Measurements from ENCODE around the gene OR10A3.

The OR10A3 gene

GRCh38 chr11:7968686-7969085 lies 27.2 kb upstream of the OR10A3 start:
- no peaks in the 10 kb centered on the region for H3K9me3 ChIP-seq (replicated peaks in 1 of 2; ENCODE audit: control insufficient read depth in 2 of 2, insufficient read depth in 1 of 2, low read depth in 1 of 2, low read length in 2 of 2)
- H4K8ac ChIP-seq (ENCODE audit: low read depth, low read length), result no peak overlapping the region
- H3K4me1 ChIP-seq (ENCODE audit: control insufficient read depth in 2 of 2, insufficient read depth in 1 of 2, low read depth in 1 of 2, low read length in 2 of 2), result no peaks in the 10 kb centered on the region
- no peak overlapping the region for H2BK15ac ChIP-seq (ENCODE audit: low read length)
- no peaks in the 10 kb centered on the region for H3K36me3 ChIP-seq (replicated peaks in 1 of 2; ENCODE audit: control insufficient read depth in 2 of 2, insufficient read depth in 2 of 2, low read length in 2 of 2)
- no peaks in the 10 kb centered on the region for H3K79me1 ChIP-seq (ENCODE audit: low read depth, low read length)
- no peak overlapping the region for H3K9ac ChIP-seq (ENCODE audit: low read depth, low read length, poor library complexity)
- H3K4me3 ChIP-seq (ENCODE audit: low read length in 2 of 2), result no peak overlapping the region
- no peak overlapping the region for H3K18ac ChIP-seq (ENCODE audit: low read length)
- DNase-seq (ENCODE audit: low spot score), result no peak
- no peak overlapping the region for H2AK5ac ChIP-seq (ENCODE audit: low read depth, low read length)
- no peak overlapping the region for H2BK12ac ChIP-seq (ENCODE audit: low read length)
- H3K23ac ChIP-seq (ENCODE audit: low read depth, low read length, poor library complexity), result no peak overlapping the region
- no peak overlapping the region for H3K14ac ChIP-seq (ENCODE audit: low read length)
- H2AFZ ChIP-seq (ENCODE audit: low read length), result no peak overlapping the region
- H3K4me2 ChIP-seq (ENCODE audit: insufficient read depth, low read length, poor library complexity, severe bottlenecking), result no peak overlapping the region
- no CpG with 5 or more reads among the region's 2 CpGs for WGBS, 2 donors (ENCODE audit: extremely low coverage in 2 of 2, insufficient read length in 2 of 2, insufficient replicate concordance in 1 of 2)
- no peak overlapping the region for H3K27ac ChIP-seq (replicated peaks; ENCODE audit: low read length)
- H2BK120ac ChIP-seq (ENCODE audit: low read depth, low read length), result no peak overlapping the region
- H4K91ac ChIP-seq (ENCODE audit: low read depth, low read length, poor library complexity), result no peak overlapping the region
- H3K4ac ChIP-seq (ENCODE audit: low read length), result no peak overlapping the region
- peaks cover 0 to 31% (median 0%) of the 10 kb centered on the region in 3 experiments for H3K27me3 ChIP-seq (ENCODE audit: control insufficient read depth in 3 of 3, insufficient read depth in 3 of 3, low read depth in 1 of 3, low read length in 3 of 3)
- no peak overlapping the region for H2BK5ac ChIP-seq (ENCODE audit: low read length)

GRCh38 chr11:7967826-7968225 lies 26.3 kb upstream of the OR10A3 start:
- H2BK120ac ChIP-seq (ENCODE audit: low read depth, low read length), result no peak overlapping the region
- H2AFZ ChIP-seq (ENCODE audit: low read length), result no peak overlapping the region
- no peak overlapping the region for H4K91ac ChIP-seq (ENCODE audit: low read depth, low read length, poor library complexity)
- no peak overlapping the region for H2BK15ac ChIP-seq (ENCODE audit: low read length)
- H3K27ac ChIP-seq (replicated peaks; ENCODE audit: low read length), result no peak overlapping the region
- H3K9ac ChIP-seq (ENCODE audit: low read depth, low read length, poor library complexity), result no peak overlapping the region
- no peak overlapping the region for H3K14ac ChIP-seq (ENCODE audit: low read length)
- DNase-seq (ENCODE audit: low spot score), result no peak
- no peak overlapping the region for H2AK5ac ChIP-seq (ENCODE audit: low read depth, low read length)
- no peak overlapping the region for H3K4me2 ChIP-seq (ENCODE audit: insufficient read depth, low read length, poor library complexity, severe bottlenecking)
- H4K8ac ChIP-seq (ENCODE audit: low read depth, low read length), result no peak overlapping the region
- H2BK5ac ChIP-seq (ENCODE audit: low read length), result no peak overlapping the region
- no peak overlapping the region for H3K18ac ChIP-seq (ENCODE audit: low read length)
- no peaks in the 10 kb centered on the region for H3K79me1 ChIP-seq (ENCODE audit: low read depth, low read length)
- H3K27me3 ChIP-seq (ENCODE audit: control insufficient read depth in 3 of 3, insufficient read depth in 3 of 3, low read depth in 1 of 3, low read length in 3 of 3), result peaks cover 0 to 31% (median 0%) of the 10 kb centered on the region in 3 experiments
- no peaks in the 10 kb centered on the region for H3K9me3 ChIP-seq (replicated peaks in 1 of 2; ENCODE audit: control insufficient read depth in 2 of 2, insufficient read depth in 1 of 2, low read depth in 1 of 2, low read length in 2 of 2)
- no peak overlapping the region for H2BK12ac ChIP-seq (ENCODE audit: low read length)
- H3K4me3 ChIP-seq (ENCODE audit: low read length in 2 of 2), result no peak overlapping the region
- H3K4me1 ChIP-seq (ENCODE audit: control insufficient read depth in 2 of 2, insufficient read depth in 1 of 2, low read depth in 1 of 2, low read length in 2 of 2), result no peaks in the 10 kb centered on the region
- no peaks in the 10 kb centered on the region for H3K36me3 ChIP-seq (replicated peaks in 1 of 2; ENCODE audit: control insufficient read depth in 2 of 2, insufficient read depth in 2 of 2, low read length in 2 of 2)
- H3K23ac ChIP-seq (ENCODE audit: low read depth, low read length, poor library complexity), result no peak overlapping the region
- no peak overlapping the region for H3K4ac ChIP-seq (ENCODE audit: low read length)

- DNase-seq (ENCODE audit: low spot score), result no peak
- H3K79me1 ChIP-seq (ENCODE audit: low read depth, low read length), result no peaks in the 10 kb centered on the region
- H2BK120ac ChIP-seq (ENCODE audit: low read depth, low read length), result no peak overlapping the region
- no peaks in the 10 kb centered on the region for H3K36me3 ChIP-seq (replicated peaks in 1 of 2; ENCODE audit: control insufficient read depth in 2 of 2, insufficient read depth in 2 of 2, low read length in 2 of 2)
- H3K4ac ChIP-seq (ENCODE audit: low read length), result no peak overlapping the region
- H3K4me3 ChIP-seq (ENCODE audit: low read length in 2 of 2), result no peak overlapping the region
- H2AFZ ChIP-seq (ENCODE audit: low read length), result no peak overlapping the region
- H2BK12ac ChIP-seq (ENCODE audit: low read length), result no peak overlapping the region
- H4K8ac ChIP-seq (ENCODE audit: low read depth, low read length), result no peak overlapping the region
- no peaks in the 10 kb centered on the region for H3K9me3 ChIP-seq (replicated peaks in 1 of 2; ENCODE audit: control insufficient read depth in 2 of 2, insufficient read depth in 1 of 2, low read depth in 1 of 2, low read length in 2 of 2)
- no peak overlapping the region for H2BK15ac ChIP-seq (ENCODE audit: low read length)
- H3K27ac ChIP-seq (replicated peaks; ENCODE audit: low read length), result no peak overlapping the region
- no peak overlapping the region for H2BK5ac ChIP-seq (ENCODE audit: low read length)
- peaks cover 0 to 31% (median 0%) of the 10 kb centered on the region in 3 experiments for H3K27me3 ChIP-seq (ENCODE audit: control insufficient read depth in 3 of 3, insufficient read depth in 3 of 3, low read depth in 1 of 3, low read length in 3 of 3)
- H3K9ac ChIP-seq (ENCODE audit: low read depth, low read length, poor library complexity), result no peak overlapping the region
- no peak overlapping the region for H3K18ac ChIP-seq (ENCODE audit: low read length)
- no peak overlapping the region for H2AK5ac ChIP-seq (ENCODE audit: low read depth, low read length)
- H3K23ac ChIP-seq (ENCODE audit: low read depth, low read length, poor library complexity), result no peak overlapping the region
- H4K91ac ChIP-seq (ENCODE audit: low read depth, low read length, poor library complexity), result no peak overlapping the region
- H3K14ac ChIP-seq (ENCODE audit: low read length), result no peak overlapping the region
- no peaks in the 10 kb centered on the region for H3K4me1 ChIP-seq (ENCODE audit: control insufficient read depth in 2 of 2, insufficient read depth in 1 of 2, low read depth in 1 of 2, low read length in 2 of 2)
- H3K4me2 ChIP-seq (ENCODE audit: insufficient read depth, low read length, poor library complexity, severe bottlenecking), result no peak overlapping the region
- WGBS, 2 donors (ENCODE audit: extremely low coverage in 2 of 2, insufficient read length in 2 of 2, insufficient replicate concordance in 1 of 2), result no CpG with 5 or more reads among the region's 1 CpG
Observed at GRCh38 chr11:7967097-7967496, 25.6 kb upstream of the OR10A3 start.

DNA sequence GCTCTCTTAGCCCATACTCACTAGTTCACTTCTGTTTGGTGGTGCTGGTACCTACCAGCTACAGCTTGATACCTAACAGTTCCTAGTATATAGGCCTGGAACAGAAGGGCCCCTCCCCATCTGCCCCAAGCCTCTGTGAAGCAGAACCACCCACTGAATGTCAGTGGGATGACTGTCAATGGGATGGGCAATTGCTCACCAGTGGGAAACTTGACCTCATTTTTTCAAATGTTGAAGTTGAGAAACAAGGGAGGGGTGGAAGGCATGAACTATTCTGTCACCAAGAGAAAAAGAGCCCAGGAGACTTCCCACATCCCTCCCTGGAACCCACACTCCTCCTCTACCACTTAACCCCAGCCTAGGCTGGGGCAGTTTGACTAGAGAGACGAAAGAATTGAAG lies 23.9 kb upstream of the OR10A3 start, which contains the start of gene NLRP10:
Gene NLRP10 (minus strand): TSS at position 62 of the 400 bp plus-strand sequence. CDS start 1,952 bp downstream, outside the sequence.
- no peak within 1 kb of the TSS for H3K4ac ChIP-seq (ENCODE audit: low read length)
- H2BK15ac ChIP-seq (ENCODE audit: low read length), result no peak within 1 kb of the TSS
- no peak within 1 kb of the TSS for H3K18ac ChIP-seq (ENCODE audit: low read length)
- no peak within 1 kb of the TSS for H3K4me3 ChIP-seq (ENCODE audit: low read length in 2 of 2)
- H3K9me3 ChIP-seq (replicated peaks in 1 of 2; ENCODE audit: control insufficient read depth in 2 of 2, insufficient read depth in 1 of 2, low read depth in 1 of 2, low read length in 2 of 2), result peaks cover 3% of the 10 kb centered on the region in 2 donors
- no peak within 1 kb of the TSS for H2BK120ac ChIP-seq (ENCODE audit: low read depth, low read length)
- no peak for DNase-seq (ENCODE audit: low spot score)
- WGBS, 2 donors (ENCODE audit: extremely low coverage in 2 of 2, insufficient read length in 2 of 2, insufficient replicate concordance in 1 of 2), result no CpG with 5 or more reads among the region's 1 CpG
- no peak within 1 kb of the TSS for H4K91ac ChIP-seq (ENCODE audit: low read depth, low read length, poor library complexity)
- peak within 1 kb of the TSS; percentile 4 for H2AFZ ChIP-seq (ENCODE audit: low read length)
- no peaks in the 10 kb centered on the region for H3K4me1 ChIP-seq (ENCODE audit: control insufficient read depth in 2 of 2, insufficient read depth in 1 of 2, low read depth in 1 of 2, low read length in 2 of 2)
- H2BK5ac ChIP-seq (ENCODE audit: low read length), result no peak within 1 kb of the TSS
- no peak within 1 kb of the TSS for H3K23ac ChIP-seq (ENCODE audit: low read depth, low read length, poor library complexity)
- H3K36me3 ChIP-seq (replicated peaks in 1 of 2; ENCODE audit: control insufficient read depth in 2 of 2, insufficient read depth in 2 of 2, low read length in 2 of 2), result no peaks in the 10 kb centered on the region
- peaks cover 0 to 31% (median 0%) of the 10 kb centered on the region in 3 experiments for H3K27me3 ChIP-seq (ENCODE audit: control insufficient read depth in 3 of 3, insufficient read depth in 3 of 3, low read depth in 1 of 3, low read length in 3 of 3)
- no peak within 1 kb of the TSS for H3K9ac ChIP-seq (ENCODE audit: low read depth, low read length, poor library complexity)
- H4K8ac ChIP-seq (ENCODE audit: low read depth, low read length), result no peak within 1 kb of the TSS
- no peak within 1 kb of the TSS for H3K4me2 ChIP-seq (ENCODE audit: insufficient read depth, low read length, poor library complexity, severe bottlenecking)
- H3K14ac ChIP-seq (ENCODE audit: low read length), result no peak within 1 kb of the TSS
- H2AK5ac ChIP-seq (ENCODE audit: low read depth, low read length), result no peak within 1 kb of the TSS
- H2BK12ac ChIP-seq (ENCODE audit: low read length), result no peak within 1 kb of the TSS
- H3K27ac ChIP-seq (replicated peaks; ENCODE audit: low read length), result no peak within 1 kb of the TSS
- no peaks in the 10 kb centered on the region for H3K79me1 ChIP-seq (ENCODE audit: low read depth, low read length)

Data from neuronal stem cell (in vitro differentiated cells).